ENCODE data around the gene CPNE6. TPM values are rescaled to one million over a fixed set of nuclear protein-coding genes. Genes with fewer than 3 reads are reported as not detected.
A peak's percentile ranks its signal among the peaks of the same experiment; 100 is the strongest.

CPNE6 gene
- total and polyA plus RNA-seq, 2 of the 13 experiments (the other 11 are each of a cell fraction or from before 2014, with no cell fraction given), result not detected

- TF ChIP-seq ZNF710 (CRISPR knock-in tag; IDR thresholded peaks at IDR 0.05; ENCODE audit: borderline replicate concordance), result peak; percentile 94
- peak; percentile 94; the same call in 1 of the 2 replicates for TF ChIP-seq ZNF660 (CRISPR knock-in tag; IDR thresholded peaks at IDR 0.05; ENCODE audit: borderline replicate concordance, low read depth)
- no peak for TF ChIP-seq ZBTB46 (CRISPR knock-in tag; IDR thresholded peaks at IDR 0.05; ENCODE audit: borderline replicate concordance)
- TF ChIP-seq TRIM22 (IDR thresholded peaks at IDR 0.05), result no peak
- peak; percentile 100 for TF ChIP-seq DRAP1 (CRISPR knock-in tag; IDR thresholded peaks at IDR 0.05)
- TF ChIP-seq GPBP1L1 (CRISPR knock-in tag; IDR thresholded peaks at IDR 0.05), result no peak
- peak; percentile 94 for TF ChIP-seq MXD4 (CRISPR knock-in tag; IDR thresholded peaks at IDR 0.05)
- TF ChIP-seq ELF1 (CRISPR knock-in tag; IDR thresholded peaks at IDR 0.05), result no peak; the same call in none of the 2 replicates
- peak; percentile 82; the same call in 1 of the 2 replicates for TF ChIP-seq ZNF800 (CRISPR knock-in tag; IDR thresholded peaks at IDR 0.05)
- peak; percentile 84 for TF ChIP-seq THRA (CRISPR knock-in tag; IDR thresholded peaks at IDR 0.05; ENCODE audit: borderline replicate concordance)
- peak; percentile 95 for TF ChIP-seq SMYD3 (CRISPR knock-in tag; IDR thresholded peaks at IDR 0.05)
- peak; percentile 86 for TF ChIP-seq FOXP4 (CRISPR knock-in tag; IDR thresholded peaks at IDR 0.05)
- peak; percentile 93 for TF ChIP-seq ZNF256 (CRISPR knock-in tag; conservative IDR thresholded peaks at IDR 0.05)
- peak; percentile 99 for TF ChIP-seq ZNF883 (CRISPR knock-in tag; IDR thresholded peaks at IDR 0.05; ENCODE audit: not compliant biosample characterization)
Measured at GRCh38 chr14:24093901-24094840, 22.8 kb downstream of the CPNE6 start, which contains the start of gene PCK2 (continued).

All from HepG2 (cell line).